AG04449 (cell line): ENCODE measurements around the gene RAD18.

Experiments used
- CTCF ChIA-PET: fragments of 350-600 bp; formaldehyde crosslinking; extraction: SDS; loops from one replicate; lab custom pipeline; 2021; ENCODE audit warnings: antibody characterized with exemption; lab: Yijun Ruan, JAX
- POLR2A ChIA-PET: fragments of 400-600, 350-600 bp; formaldehyde crosslinking; extraction: SDS; loops from one replicate; lab custom pipeline; 2020; ENCODE audit warnings: antibody characterized with exemption, inconsistent platforms; lab: Yijun Ruan, JAX
- DNase-seq: peaks from one replicate; pipeline ENCODE4 v3.0.0-alpha.2; 2010; ENCODE audit warnings: low read depth, low spot score
- H3K4me3 ChIP-seq: 2 replicates; pipeline ENCODE4 v1.5.1; 2011; ENCODE audit warnings: low read depth, mild to moderate bottlenecking, control low read depth, low read length
- TF ChIP-seq, protein P1 (sequence below): IDR thresholded peaks from one replicate; pipeline ENCODE4 v1.5.1; 2011; ENCODE audit warnings: mild to moderate bottlenecking, moderate library complexity, low read length, control low read depth, inconsistent platforms; ENCODE audit not compliant: insufficient read depth; ENCODE audit errors: missing control alignments

The RAD18 gene

DNA sequence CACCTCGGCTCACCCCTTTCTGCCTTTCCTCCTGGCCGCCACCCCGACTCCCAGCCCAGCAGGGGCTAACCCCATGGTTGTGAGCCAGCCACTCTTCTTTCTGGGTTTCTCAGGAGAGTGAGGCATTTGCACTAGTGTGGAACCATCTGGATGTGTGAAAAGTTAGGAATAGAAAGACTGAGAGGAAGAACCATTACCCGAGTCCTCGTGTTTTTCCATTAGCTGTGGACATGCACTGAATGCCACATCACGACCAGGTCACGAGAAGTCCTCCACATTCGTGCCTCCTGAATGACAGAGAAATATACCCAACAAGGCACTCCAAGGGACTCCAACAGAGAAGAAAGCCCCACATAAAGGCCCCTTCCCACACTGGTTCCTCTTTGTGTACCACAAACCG is 18.0 kb upstream of the RAD18 start:
- ChIA-PET CTCF (interaction anchor here (2.6 to 2.8 kb wide), 2 partner anchors 10 to 321 kb away, joined by 16 to 18 read pairs; no protein-coding TSS in a partner anchor), POLR2A (no interaction called here)
- no peak overlapping the region for H3K4me3 ChIP-seq
- TF ChIP-seq, protein P1, sequence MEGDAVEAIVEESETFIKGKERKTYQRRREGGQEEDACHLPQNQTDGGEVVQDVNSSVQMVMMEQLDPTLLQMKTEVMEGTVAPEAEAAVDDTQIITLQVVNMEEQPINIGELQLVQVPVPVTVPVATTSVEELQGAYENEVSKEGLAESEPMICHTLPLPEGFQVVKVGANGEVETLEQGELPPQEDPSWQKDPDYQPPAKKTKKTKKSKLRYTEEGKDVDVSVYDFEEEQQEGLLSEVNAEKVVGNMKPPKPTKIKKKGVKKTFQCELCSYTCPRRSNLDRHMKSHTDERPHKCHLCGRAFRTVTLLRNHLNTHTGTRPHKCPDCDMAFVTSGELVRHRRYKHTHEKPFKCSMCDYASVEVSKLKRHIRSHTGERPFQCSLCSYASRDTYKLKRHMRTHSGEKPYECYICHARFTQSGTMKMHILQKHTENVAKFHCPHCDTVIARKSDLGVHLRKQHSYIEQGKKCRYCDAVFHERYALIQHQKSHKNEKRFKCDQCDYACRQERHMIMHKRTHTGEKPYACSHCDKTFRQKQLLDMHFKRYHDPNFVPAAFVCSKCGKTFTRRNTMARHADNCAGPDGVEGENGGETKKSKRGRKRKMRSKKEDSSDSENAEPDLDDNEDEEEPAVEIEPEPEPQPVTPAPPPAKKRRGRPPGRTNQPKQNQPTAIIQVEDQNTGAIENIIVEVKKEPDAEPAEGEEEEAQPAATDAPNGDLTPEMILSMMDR, result no peak
- no peak for DNase-seq

DNA sequence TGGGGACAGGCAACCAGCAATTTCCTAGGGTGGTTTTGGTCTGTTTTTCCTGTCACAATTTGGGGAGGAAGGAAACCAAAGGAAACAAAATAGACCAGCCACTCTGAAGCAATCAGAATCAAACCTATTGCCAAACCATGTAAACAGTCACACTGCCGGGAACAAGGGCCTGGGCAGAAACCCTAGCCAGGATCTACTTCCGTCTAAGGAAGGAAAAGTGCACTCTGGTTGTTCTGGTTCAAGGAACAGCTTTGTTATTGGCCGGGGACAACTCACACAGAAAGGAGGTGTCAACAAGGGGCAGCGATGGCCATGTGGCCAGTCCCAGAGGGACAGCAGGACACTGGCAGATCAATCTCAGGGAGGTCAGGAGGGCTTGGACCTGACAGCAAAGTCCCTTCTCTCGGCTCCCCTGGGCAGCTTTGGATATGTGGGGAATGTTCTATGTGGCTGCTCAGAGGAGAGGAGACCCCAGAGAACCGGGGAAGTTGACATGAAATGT is 17.5 kb upstream of the RAD18 start:
- DNase-seq, result no peak
- ChIA-PET POLR2A (no interaction called here), CTCF (interaction anchor here (2.6 to 13.0 kb wide), 3 partner anchors 7 to 322 kb away, joined by 16 to 139 read pairs (median 18); no protein-coding TSS in a partner anchor)
- TF ChIP-seq, protein P1, result no peak
- no peak overlapping the region for H3K4me3 ChIP-seq

DNA sequence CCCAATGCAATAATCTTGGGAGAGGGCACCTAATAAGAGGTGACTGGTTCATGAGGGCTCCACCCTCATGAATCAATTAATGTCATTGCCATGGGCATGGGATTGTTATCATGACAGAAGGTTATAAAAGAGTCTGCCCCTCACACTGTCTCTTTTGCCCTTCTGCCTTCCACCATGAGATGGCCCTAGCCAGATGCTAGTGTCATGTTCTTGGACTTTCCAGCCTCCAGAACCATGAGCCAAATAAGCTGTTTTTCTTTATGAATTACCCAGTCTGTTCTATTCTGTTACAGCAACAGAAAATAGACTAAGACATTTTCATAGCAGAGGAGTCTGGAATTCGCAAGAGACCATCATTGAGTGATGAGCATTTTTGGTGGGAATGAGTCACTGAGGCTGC is 16.0 kb upstream of the RAD18 start:
- ChIA-PET POLR2A (no interaction called here), CTCF (interaction anchor here (1.3 to 13.4 kb wide), 5 partner anchors 9 to 323 kb away, joined by 3 to 262 read pairs (median 18); partner anchors contain the start of gene OXTR)
- no peak for DNase-seq
- TF ChIP-seq, protein P1, result no peak
- no peak overlapping the region for H3K4me3 ChIP-seq

DNA sequence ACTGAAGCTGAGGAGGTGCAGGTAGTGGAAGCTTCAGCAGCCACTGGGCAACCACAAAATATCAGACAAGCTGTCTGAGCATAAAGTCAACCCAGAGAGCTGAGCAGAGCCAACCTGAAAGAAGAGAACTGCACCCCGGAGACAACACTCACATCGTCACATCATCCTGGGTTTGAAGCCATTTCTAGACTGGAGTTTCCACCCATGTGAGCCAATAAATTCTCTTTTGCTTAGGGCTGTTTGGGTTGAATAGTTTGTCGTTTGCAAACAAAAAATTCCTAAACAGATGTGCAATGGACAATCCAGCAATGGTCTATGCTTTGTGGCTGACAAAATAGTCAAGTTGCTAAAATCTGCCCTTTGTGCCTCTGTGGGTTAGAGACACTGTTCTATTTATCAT is 15.3 kb upstream of the RAD18 start:
- DNase-seq, result no peak
- CTCF ChIA-PET, result interaction anchor here (1.0 to 13.4 kb wide), 5 partner anchors 9 to 324 kb away, joined by 3 to 262 read pairs (median 3); partner anchors contain the start of gene OXTR
- TF ChIP-seq, protein P1, result no peak
- POLR2A ChIA-PET, result no interaction called here
- no peak overlapping the region for H3K4me3 ChIP-seq

DNA sequence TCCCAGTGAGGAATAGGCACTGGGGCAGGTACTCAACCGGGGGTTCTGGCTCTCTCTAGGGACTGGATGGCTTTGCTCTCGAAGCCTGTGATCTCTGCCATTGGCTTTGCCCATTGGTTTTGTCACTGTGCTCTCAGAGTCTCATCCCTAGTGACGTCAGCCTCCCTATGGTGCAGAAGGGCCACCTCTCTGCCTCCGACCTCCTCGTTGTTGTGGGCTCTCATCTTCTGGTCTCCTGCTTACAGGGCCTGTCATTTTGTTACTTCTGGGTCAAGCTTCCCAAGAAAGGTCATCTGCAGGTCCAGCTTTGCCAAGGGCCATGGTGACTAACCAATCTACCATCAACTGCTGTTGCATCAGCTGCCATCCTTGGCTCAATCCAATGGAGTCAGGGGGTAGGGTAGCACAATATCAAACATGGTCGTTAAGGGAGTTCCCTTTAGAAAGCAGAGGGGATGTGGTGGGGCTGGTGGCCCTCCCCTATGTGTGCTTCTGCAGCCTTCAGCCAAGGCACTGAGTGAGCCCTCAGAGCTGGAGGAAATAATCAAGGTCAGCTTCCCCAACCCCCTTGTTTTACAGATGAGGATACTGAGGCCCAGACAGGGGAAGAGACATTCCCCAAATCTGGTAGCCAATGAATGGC is 13.4 kb upstream of the RAD18 start:
- POLR2A ChIA-PET, result no interaction called here
- CTCF ChIA-PET, result interaction anchor here (1.1 to 13.4 kb wide), 7 partner anchors 8 to 325 kb away, joined by 3 to 262 read pairs (median 5); no protein-coding TSS in a partner anchor
- TF ChIP-seq, protein P1, result no peak
- no peak for DNase-seq
- H3K4me3 ChIP-seq, result no peak overlapping the region
